HG02763 (cell line): ENCODE results near the gene GSG1L.

Source experiments
- ATAC-seq: cut with Tn5 transposase; IDR thresholded peaks from one replicate; pipeline ENCODE4 v1.9.1; 2021; ENCODE audit warnings: mild to moderate bottlenecking, moderate library complexity; ENCODE audit not compliant: unreplicated experiment

The GSG1L gene

GRCh38 chr16:27799896-27800295 is 263.6 kb downstream of the GSG1L start:
- no peak for ATAC-seq

GRCh38 chr16:27798241-27798640 is 265.3 kb downstream of the GSG1L start:
- no peak for ATAC-seq

DNA sequence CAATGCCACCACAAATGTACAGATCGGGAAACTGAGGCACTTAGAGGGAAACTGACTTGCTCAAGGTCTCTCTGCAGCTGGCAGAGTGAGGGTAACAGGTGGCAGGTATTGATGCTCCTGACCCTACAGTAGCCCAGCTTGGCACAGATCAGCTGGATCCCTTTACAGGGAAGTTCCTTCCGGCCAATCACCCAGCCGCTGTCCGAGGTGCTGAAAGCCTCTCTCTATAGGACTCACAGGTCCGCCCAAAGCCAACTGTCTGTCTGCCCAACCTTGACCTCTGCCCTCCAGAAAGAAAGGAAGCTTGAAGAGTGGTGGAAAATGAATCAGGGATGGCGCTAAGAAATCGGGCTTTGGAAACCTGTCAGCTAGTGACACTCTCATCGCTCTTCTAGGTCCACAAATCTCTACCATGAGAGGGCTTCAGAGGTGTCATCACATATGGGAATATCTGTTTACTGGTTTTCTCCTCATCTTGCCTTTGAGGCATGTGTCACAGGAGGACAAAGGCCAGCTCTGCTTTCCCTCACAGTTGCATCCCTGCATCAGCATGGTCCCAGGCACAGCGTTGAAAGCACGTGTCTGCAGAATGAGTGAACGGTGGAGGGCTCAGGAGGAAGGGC is 267.4 kb downstream of the GSG1L start:
- ATAC-seq, result no peak

GRCh38 chr16:27793249-27793622 is 270.3 kb downstream of the GSG1L start:
- no peak for ATAC-seq

DNA sequence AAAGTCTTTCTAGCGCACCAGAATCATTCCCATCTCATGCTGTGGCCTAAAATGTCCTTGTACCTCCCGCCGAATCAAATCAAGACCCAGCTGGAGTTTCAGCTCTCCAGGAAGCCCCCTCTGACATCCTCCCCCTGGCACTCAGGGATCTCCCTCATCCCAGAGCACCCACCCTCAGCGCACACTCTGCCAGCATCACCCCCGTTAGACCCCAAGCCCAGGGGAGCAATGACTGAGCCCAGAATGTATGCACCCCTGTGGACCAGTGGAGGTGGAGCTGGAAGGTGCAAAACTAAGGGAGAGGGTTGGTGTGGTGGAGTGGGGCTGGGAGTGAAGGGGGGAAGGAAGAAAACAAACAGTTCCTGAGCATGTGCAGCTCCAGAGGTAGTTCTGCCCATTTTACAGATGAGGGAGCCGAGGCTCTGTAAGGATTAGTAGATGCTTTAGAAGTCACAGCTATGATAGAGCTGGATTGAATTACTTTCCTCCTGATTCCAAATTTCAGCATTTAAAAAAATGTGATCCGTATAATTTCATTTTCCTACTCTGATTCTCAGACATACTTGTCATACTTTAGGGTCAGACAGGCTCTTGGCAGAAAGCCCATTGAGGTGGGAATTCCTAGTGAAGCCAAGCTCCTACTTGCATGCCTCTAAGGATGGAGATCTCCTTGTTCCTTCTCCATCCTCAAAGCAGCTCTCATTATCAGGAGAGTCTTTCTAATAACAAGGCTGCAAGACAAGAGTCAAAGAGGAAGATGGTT is 270.8 kb downstream of the GSG1L start:
- ATAC-seq, result no peak

- ATAC-seq, result no peak
Measured at GRCh38 chr16:27791404-27791719, 272.2 kb downstream of the GSG1L start.

- ATAC-seq, result no peak
Measured at GRCh38 chr16:27790546-27791403, 272.7 kb downstream of the GSG1L start.

DNA sequence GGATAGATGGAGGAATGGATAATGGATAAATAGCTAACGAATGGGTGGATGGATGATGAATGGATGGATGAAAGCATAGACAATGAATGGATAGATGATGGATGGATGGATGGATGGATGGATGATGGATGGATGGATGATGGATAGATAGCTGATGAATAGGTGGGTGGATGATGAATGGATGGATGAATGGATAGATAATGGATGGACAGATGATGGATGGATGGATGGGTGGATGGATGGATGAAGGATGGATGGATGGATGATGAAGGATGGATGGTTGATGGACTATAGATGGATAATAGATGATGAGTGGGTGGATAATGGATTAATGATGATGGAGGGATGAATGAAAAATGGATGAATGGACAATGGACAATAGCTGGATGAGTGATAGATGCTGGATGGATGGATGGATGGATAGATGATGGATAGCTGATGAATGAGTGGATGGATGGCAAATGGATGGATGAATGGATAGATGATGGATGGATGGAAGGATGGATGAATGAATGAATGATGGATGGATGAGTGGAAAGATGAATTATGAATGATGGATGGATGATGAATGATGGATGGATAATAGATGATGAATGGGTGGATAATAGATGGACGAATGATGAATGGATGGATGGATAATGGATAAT is 273.8 kb downstream of the GSG1L start:
- no peak for ATAC-seq

- no peak for ATAC-seq
Measured at GRCh38 chr16:27789150-27789549, 274.4 kb downstream of the GSG1L start.

GRCh38 chr16:27787665-27788064 is 275.8 kb downstream of the GSG1L start:
- no peak for ATAC-seq

GRCh38 chr16:27786923-27787625 is 276.4 kb downstream of the GSG1L start:
- ATAC-seq, result no peak

GRCh38 chr16:27786221-27786922 is 277.1 kb downstream of the GSG1L start:
- ATAC-seq, result no peak

DNA sequence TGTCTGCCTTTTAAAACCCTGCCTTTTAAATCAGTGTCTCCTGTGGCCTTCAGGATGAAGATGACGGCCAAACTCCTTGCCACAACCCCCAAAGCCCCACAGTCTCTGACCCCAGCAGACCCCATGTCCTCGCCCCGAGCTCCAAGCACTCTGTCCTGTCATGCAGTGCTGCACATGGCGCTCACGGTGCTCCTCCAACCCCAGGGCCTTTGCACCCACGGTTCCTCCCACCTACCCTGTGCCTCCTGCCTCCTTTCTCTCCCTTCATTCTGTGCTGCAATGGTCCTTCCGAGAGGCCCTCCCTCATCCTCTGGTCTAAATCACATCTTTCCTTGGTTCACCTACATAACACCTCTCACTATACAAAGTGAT is 278.2 kb downstream of the GSG1L start:
- ATAC-seq, result no peak

DNA sequence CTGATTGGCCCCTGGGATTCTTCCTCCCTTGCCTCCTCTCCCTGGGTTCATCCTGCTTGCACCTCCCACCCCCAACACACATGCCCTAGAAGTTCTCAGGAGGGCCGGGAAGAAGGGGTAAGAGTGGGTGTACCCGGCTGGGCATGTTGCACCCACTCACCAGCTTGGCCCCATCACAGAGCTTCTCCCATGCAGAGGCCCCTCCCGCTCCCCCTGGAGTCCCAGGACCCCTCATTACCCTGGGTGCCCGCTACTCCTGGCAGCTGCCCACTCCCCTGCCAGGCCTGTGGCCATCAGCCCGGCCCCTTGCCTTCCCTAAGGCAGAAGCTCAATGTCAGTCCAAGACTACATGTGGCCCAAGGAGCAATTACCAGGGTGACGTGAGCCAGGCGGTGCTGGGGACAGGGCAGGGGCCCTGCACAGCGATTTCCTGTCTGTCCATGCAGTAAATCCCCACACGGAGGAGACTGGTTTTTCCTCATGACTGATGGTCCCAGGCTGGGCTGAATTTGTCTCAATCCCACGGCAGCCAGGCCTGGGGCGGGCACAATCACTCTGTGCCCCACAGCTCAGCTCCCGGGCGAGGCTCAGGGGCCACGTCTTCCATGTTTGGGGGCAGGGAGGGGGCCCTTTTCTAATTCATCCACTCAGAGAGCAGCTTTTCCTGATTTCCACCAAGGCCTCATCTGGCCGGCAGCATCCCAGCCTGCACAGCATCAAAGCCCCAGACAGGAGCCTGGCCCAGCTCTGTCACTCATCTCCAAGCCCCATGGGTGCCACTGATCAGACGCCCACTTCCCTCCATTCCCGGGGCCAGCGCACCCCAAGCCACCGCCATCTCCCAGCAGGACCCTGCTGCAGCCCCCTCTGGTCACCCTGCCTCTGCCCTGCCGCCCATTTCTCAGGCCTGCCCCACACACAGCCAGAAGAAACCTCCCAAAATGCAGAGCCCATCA is 278.9 kb downstream of the GSG1L start:
- no peak for ATAC-seq

- ATAC-seq, result no peak
Measured at GRCh38 chr16:27781981-27782880, 281.3 kb downstream of the GSG1L start.

- ATAC-seq, result no peak
Measured at GRCh38 chr16:27781195-27781524, 282.4 kb downstream of the GSG1L start.

DNA sequence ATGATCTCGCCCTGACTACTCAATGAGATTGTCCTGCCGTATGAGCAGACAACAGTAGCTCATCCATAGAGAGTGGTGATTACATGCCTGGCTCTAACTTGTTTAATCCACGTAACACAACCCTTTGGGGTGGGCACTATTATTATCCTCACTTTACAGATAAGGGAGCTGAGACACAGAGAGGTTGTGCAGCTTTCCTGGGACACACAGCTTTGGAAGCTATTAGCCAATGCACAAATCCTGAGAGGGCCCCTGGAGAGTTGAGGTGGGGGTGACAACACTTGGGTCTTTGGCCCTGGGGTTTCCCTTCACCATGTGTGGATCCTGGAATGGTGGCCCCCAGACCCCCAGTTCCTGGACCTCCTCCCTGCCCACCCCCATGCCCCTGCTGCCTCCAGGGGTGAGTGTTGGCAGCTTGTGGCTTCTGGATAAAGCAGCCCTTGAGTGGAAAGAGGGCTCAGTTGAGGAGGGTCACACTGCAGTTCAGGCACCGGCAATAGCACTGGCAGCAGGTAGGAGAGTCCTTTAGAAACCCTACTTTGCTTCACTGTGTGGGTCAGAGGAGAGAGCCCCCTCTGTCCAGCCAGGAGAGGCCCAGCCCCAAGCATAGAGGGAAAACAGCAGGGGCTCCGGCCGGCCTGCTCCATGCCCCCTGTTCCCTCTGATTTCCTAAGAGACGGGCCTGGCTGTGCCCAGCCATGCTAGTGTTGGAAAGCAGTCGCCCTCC is 282.9 kb downstream of the GSG1L start:
- ATAC-seq, result no peak
